ENCODE data around the gene SPTB. TPM values are rescaled to one million over a fixed set of nuclear protein-coding genes. Genes with fewer than 3 reads are reported as not detected.

The SPTB gene
- total RNA-seq, 1 experiment from 2014 or later: 0.13 TPM

DNA sequence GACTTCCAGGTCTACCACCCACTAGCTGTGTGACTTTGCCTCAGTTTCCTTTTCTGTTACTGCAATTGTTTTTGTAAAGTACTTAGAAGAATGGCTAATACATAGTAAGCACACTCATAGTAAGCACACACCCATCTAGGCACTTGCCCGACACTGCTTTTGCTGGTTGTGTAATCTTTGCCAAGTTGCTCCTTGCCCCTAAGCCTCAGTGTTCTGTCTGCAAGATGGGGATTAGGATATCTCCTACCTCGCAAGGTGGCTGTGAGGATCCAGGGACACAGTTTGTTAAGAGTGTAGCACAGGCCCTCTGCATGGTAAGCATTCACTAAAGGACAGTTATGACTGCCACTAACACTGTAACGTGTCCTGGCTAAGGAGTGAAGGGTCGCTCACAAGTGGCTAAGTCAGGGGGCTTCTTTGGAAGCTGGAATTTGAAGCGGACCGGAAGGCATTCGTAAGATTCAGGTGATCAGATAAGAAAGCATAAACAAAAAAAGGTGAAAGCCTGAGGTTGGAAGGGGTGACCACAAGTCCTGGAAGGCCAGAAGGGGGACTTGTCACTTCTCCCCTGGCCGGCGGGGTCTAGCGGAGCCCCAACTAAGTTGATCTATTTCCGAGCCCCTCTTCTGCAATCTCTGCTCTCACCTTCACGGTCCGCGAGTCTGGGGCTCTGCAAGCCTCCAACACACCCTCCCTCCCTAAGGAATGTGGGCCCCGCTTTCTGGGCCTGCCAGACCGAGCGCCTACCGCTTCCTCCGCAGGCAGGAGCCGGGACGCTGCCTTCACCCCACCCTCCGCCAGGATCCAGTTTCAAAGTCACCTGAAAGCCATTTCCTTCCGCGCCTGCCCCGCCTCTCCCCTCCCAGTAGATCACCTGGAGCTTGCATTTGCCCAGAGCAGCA lies 177.0 kb downstream of the SPTB start:
- POLR2A ChIA-PET: no interaction called here
- CTCF ChIA-PET: no interaction called here
- ATAC-seq (no peak), DNase-seq (ENCODE audit: low read depth, low spot score) (no peak)
- in situ Hi-C loops (cut with HindIII; ENCODE audit: low pct_unique_long_range_greater_than_20kb, low sequenced_read_pairs): no loop called here
- H3K27ac ChIP-seq (ENCODE audit: low read length): no peak overlapping the region
- H3K27me3 ChIP-seq (ENCODE audit: control insufficient read depth, insufficient read depth, low read length): no peaks in the 10 kb centered on the region
- no peaks in the 10 kb centered on the region; the same call in none of the 2 replicates for H3K36me3 ChIP-seq (ENCODE audit: control insufficient read depth, insufficient read depth, low read length)
- no peak overlapping the region for H3K4me3 ChIP-seq (ENCODE audit: low read depth in 2 of 2, low read length in 2 of 2)
- intact Hi-C loops (cut with micrococcal nuclease; ENCODE audit: unreplicated experiment): no loop called here
- BruUV-seq (replicated peaks): no TSS peak
- no peak for TF ChIP-seq SIN3A (IDR thresholded peaks at IDR 0.05; ENCODE audit: borderline replicate concordance, insufficient read depth, low read depth, low read length)
- TF ChIP-seq, protein P1, sequence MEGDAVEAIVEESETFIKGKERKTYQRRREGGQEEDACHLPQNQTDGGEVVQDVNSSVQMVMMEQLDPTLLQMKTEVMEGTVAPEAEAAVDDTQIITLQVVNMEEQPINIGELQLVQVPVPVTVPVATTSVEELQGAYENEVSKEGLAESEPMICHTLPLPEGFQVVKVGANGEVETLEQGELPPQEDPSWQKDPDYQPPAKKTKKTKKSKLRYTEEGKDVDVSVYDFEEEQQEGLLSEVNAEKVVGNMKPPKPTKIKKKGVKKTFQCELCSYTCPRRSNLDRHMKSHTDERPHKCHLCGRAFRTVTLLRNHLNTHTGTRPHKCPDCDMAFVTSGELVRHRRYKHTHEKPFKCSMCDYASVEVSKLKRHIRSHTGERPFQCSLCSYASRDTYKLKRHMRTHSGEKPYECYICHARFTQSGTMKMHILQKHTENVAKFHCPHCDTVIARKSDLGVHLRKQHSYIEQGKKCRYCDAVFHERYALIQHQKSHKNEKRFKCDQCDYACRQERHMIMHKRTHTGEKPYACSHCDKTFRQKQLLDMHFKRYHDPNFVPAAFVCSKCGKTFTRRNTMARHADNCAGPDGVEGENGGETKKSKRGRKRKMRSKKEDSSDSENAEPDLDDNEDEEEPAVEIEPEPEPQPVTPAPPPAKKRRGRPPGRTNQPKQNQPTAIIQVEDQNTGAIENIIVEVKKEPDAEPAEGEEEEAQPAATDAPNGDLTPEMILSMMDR (IDR thresholded peaks at IDR 0.05): no peak
- no peak for TF ChIP-seq TCF7L2 (IDR thresholded peaks at IDR 0.05; ENCODE audit: low read depth, low read length)
- TF ChIP-seq, protein P2, sequence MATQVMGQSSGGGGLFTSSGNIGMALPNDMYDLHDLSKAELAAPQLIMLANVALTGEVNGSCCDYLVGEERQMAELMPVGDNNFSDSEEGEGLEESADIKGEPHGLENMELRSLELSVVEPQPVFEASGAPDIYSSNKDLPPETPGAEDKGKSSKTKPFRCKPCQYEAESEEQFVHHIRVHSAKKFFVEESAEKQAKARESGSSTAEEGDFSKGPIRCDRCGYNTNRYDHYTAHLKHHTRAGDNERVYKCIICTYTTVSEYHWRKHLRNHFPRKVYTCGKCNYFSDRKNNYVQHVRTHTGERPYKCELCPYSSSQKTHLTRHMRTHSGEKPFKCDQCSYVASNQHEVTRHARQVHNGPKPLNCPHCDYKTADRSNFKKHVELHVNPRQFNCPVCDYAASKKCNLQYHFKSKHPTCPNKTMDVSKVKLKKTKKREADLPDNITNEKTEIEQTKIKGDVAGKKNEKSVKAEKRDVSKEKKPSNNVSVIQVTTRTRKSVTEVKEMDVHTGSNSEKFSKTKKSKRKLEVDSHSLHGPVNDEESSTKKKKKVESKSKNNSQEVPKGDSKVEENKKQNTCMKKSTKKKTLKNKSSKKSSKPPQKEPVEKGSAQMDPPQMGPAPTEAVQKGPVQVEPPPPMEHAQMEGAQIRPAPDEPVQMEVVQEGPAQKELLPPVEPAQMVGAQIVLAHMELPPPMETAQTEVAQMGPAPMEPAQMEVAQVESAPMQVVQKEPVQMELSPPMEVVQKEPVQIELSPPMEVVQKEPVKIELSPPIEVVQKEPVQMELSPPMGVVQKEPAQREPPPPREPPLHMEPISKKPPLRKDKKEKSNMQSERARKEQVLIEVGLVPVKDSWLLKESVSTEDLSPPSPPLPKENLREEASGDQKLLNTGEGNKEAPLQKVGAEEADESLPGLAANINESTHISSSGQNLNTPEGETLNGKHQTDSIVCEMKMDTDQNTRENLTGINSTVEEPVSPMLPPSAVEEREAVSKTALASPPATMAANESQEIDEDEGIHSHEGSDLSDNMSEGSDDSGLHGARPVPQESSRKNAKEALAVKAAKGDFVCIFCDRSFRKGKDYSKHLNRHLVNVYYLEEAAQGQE (IDR thresholded peaks at IDR 0.05; ENCODE audit: insufficient read depth in 1 of 2, low read depth in 2 of 2, low read length in 1 of 2): no peak
- no peak for TF ChIP-seq POLR2AphosphoS5 (IDR thresholded peaks at IDR 0.05; ENCODE audit: low read depth, low read length)
- H3K9me3 ChIP-seq (ENCODE audit: control insufficient read depth, insufficient read depth, low read depth, low read length): no peaks in the 10 kb centered on the region
- peaks cover 30% of the 10 kb centered on the region for H3K4me1 ChIP-seq (ENCODE audit: control insufficient read depth, insufficient read depth, low read length)

GRCh38 chr14:64701660-64702059 lies 178.0 kb downstream of the SPTB start:
- DNase-seq (ENCODE audit: low read depth, low spot score) (no peak), ATAC-seq (no peak)
- Histone ChIP-seq H3K4me1 (ENCODE audit: control insufficient read depth, insufficient read depth, low read length) (peaks cover 20% of the 10 kb centered on the region), H3K36me3 (ENCODE audit: control insufficient read depth, insufficient read depth, low read length) (no peaks in the 10 kb centered on the region; the same call in none of the 2 replicates), H3K27ac (ENCODE audit: low read length) (no peak overlapping the region), H3K4me3 (ENCODE audit: low read depth in 2 of 2, low read length in 2 of 2) (no peak overlapping the region), H3K9me3 (ENCODE audit: control insufficient read depth, insufficient read depth, low read depth, low read length) (no peaks in the 10 kb centered on the region), H3K27me3 (ENCODE audit: control insufficient read depth, insufficient read depth, low read length) (no peaks in the 10 kb centered on the region)
- TF ChIP-seq POLR2AphosphoS5 (IDR thresholded peaks at IDR 0.05; ENCODE audit: low read depth, low read length) (no peak), SIN3A (IDR thresholded peaks at IDR 0.05; ENCODE audit: borderline replicate concordance, insufficient read depth, low read depth, low read length) (no peak), TCF7L2 (IDR thresholded peaks at IDR 0.05; ENCODE audit: low read depth, low read length) (no peak)
- TF ChIP-seq, protein P1 (IDR thresholded peaks at IDR 0.05): no peak
- TF ChIP-seq, protein P2 (IDR thresholded peaks at IDR 0.05; ENCODE audit: insufficient read depth in 1 of 2, low read depth in 2 of 2, low read length in 1 of 2): no peak
- BruUV-seq (replicated peaks): no TSS peak
- in situ Hi-C loops (cut with HindIII; ENCODE audit: low pct_unique_long_range_greater_than_20kb, low sequenced_read_pairs): no loop called here
- intact Hi-C loops (cut with micrococcal nuclease; ENCODE audit: unreplicated experiment): no loop called here
- ChIA-PET CTCF (no interaction called here), POLR2A (no interaction called here)
